Right atrium auricular region (tissue), 2 donors: ENCODE results near the gene ZMYM3. TPM values are rescaled to one million over a fixed set of nuclear protein-coding genes. Genes with fewer than 3 reads are reported as not detected.

ENCODE experiments used
- DNase-seq: peaks from one replicate; pipeline ENCODE4 v3.0.0-alpha.2; 2019; ENCODE audit warnings: low spot score
- H3K27ac ChIP-seq, 2 donors: fragments of 200-600 bp; sonication (generic); 1 replicate in 1 of 2; 2 replicates in 1 of 2; pipeline ENCODE4 v1.5.1; 2016 to 2019
- H3K27me3 ChIP-seq, 2 donors: fragments of 200-600 bp; sonication (generic); one replicate each; pipeline versions ENCODE4 v1.5.1 to v1.6.0; 2017 to 2019
- H3K36me3 ChIP-seq: fragments of 200-600 bp; sonication (generic); one replicate; pipeline ENCODE4 v1.5.1; 2016
- H3K4me1 ChIP-seq, 2 donors: fragments of 200-600 bp; sonication (generic); one replicate each; pipeline versions ENCODE4 v1.5.1 to v1.6.0; 2017 to 2019
- H3K4me3 ChIP-seq, 2 donors: fragments of 200-600 bp; sonication (generic); 1 replicate in 1 of 2; 2 replicates in 1 of 2; pipeline ENCODE4 v1.5.1; 2017 to 2019; ENCODE audit warnings: mild to moderate bottlenecking in 1 of 2, moderate library complexity in 1 of 2
- H3K9me3 ChIP-seq, 2 donors: fragments of 200-600 bp; sonication (generic); one replicate each; pipeline ENCODE4 v1.5.1; 2019
- CTCF ChIP-seq, 2 donors: fragments of 200-600 bp; sonication (generic); IDR thresholded peaks; one replicate each; pipeline ENCODE4 v1.5.1; 2019; ENCODE audit warnings: antibody characterized with exemption in 2 of 2
- total RNA-seq, 2 donors: library from RNA; depleted of rRNA; stranded (reverse); fragments of >200 nt; gene quantifications; one replicate each; pipeline ENCODE4 v1.1.0, GENCODE V29; 2016

ZMYM3 gene
- total RNA-seq, 2 donors from 2014 or later = 10.0 to 10.5 TPM

- TF ChIP-seq CTCF (IDR thresholded peaks at IDR 0.05) = no peak
- H3K36me3 ChIP-seq = no peaks in the 10 kb centered on the region
- H3K27me3 ChIP-seq = no peaks in the 10 kb centered on the region
- no peaks in the 10 kb centered on the region for H3K4me1 ChIP-seq
- no peak within 1 kb of the TSS for H3K27ac ChIP-seq
- no peak within 1 kb of the TSS for H3K4me3 ChIP-seq
- no peak for DNase-seq
- H3K9me3 ChIP-seq = no peaks in the 10 kb centered on the region
These were observed 31.0 kb downstream of the ZMYM3 start, which contains the start of gene GJB1 for GRCh38 chrX:71222929-71223328. GJB1 (plus strand) TSS chrX:71223224; CDS start chrX:71223708, 484 bp downstream.

GRCh38 chrX:71221145-71221544, 32.8 kb downstream of the ZMYM3 start:
- TF ChIP-seq CTCF (IDR thresholded peaks at IDR 0.05) = no peak
- no peaks in the 10 kb centered on the region for H3K4me1 ChIP-seq
- no peak overlapping the region for H3K27ac ChIP-seq
- no peaks in the 10 kb centered on the region for H3K27me3 ChIP-seq
- no peak overlapping the region for H3K4me3 ChIP-seq
- no peak for DNase-seq
- H3K9me3 ChIP-seq = no peaks in the 10 kb centered on the region
- no peaks in the 10 kb centered on the region for H3K36me3 ChIP-seq

GRCh38 chrX:71217298-71217697, 36.6 kb downstream of the ZMYM3 start:
- no peaks in the 10 kb centered on the region for H3K4me1 ChIP-seq
- no peak overlapping the region for H3K27ac ChIP-seq
- H3K36me3 ChIP-seq = no peaks in the 10 kb centered on the region
- H3K27me3 ChIP-seq = no peaks in the 10 kb centered on the region
- H3K4me3 ChIP-seq = no peak overlapping the region
- H3K9me3 ChIP-seq = no peaks in the 10 kb centered on the region
- no peak for TF ChIP-seq CTCF (IDR thresholded peaks at IDR 0.05)
- no peak for DNase-seq

GRCh38 chrX:71216485-71216884, 37.5 kb downstream of the ZMYM3 start:
- Histone ChIP-seq H3K36me3 (no peaks in the 10 kb centered on the region), H3K27ac (no peak overlapping the region), H3K9me3 (no peaks in the 10 kb centered on the region), H3K27me3 (no peaks in the 10 kb centered on the region), H3K4me3 (no peak overlapping the region), H3K4me1 (no peaks in the 10 kb centered on the region)
- DNase-seq = no peak
- no peak for TF ChIP-seq CTCF (IDR thresholded peaks at IDR 0.05)

GRCh38 chrX:71215338-71215912, 38.5 kb downstream of the ZMYM3 start:
- Histone ChIP-seq H3K4me3 (no peak overlapping the region), H3K4me1 (no peaks in the 10 kb centered on the region), H3K36me3 (no peaks in the 10 kb centered on the region), H3K9me3 (no peaks in the 10 kb centered on the region), H3K27me3 (no peaks in the 10 kb centered on the region), H3K27ac (no peak overlapping the region)
- TF ChIP-seq CTCF (IDR thresholded peaks at IDR 0.05) = no peak
- no peak for DNase-seq
